Stomach smooth muscle (tissue), 2 donors: ENCODE results near the gene WSB1.

Source experiments
- H3K27ac ChIP-seq: one replicate; pipeline ENCODE4 v1.7.0; 2013; ENCODE audit warnings: mild to moderate bottlenecking, low read length, inconsistent platforms
- H3K27me3 ChIP-seq, 2 donors: one replicate each; pipeline ENCODE4 v1.7.0; 2013; ENCODE audit warnings: low read length in 2 of 2; ENCODE audit not compliant: insufficient read depth in 2 of 2, control insufficient read depth in 1 of 2
- H3K36me3 ChIP-seq, 2 donors: one replicate each; pipeline ENCODE4 v1.7.0; 2013; ENCODE audit warnings: low read length in 2 of 2; ENCODE audit not compliant: control insufficient read depth in 2 of 2, insufficient read depth in 2 of 2
- H3K4me1 ChIP-seq: one replicate; pipeline ENCODE4 v1.7.0; 2013; ENCODE audit warnings: low read length; ENCODE audit not compliant: control insufficient read depth, insufficient read depth
- H3K4me3 ChIP-seq, 2 donors: one replicate each; pipeline ENCODE4 v1.7.0; 2013; ENCODE audit warnings: low read length in 2 of 2
- H3K9ac ChIP-seq, 2 donors: one replicate each; pipeline ENCODE4 v1.7.0; 2013; ENCODE audit warnings: low read length in 2 of 2, mild to moderate bottlenecking in 1 of 2
- H3K9me3 ChIP-seq, 2 donors: one replicate each; pipeline ENCODE4 v1.7.0; 2013; ENCODE audit warnings: low read length in 2 of 2; ENCODE audit not compliant: control insufficient read depth in 2 of 2
- donor health status: healthy.
- donor health status: Pancreatic carcinoma.

WSB1 gene

GRCh38 chr17:27280527-27280926 is 13.4 kb upstream of the WSB1 start:
- no peak overlapping the region for H3K9ac ChIP-seq
- H3K4me3 ChIP-seq: no peak overlapping the region
- H3K27me3 ChIP-seq: no peaks in the 10 kb centered on the region
- H3K9me3 ChIP-seq: no peaks in the 10 kb centered on the region
- no peaks in the 10 kb centered on the region for H3K36me3 ChIP-seq
- H3K27ac ChIP-seq: no peak overlapping the region
- H3K4me1 ChIP-seq: peaks cover 3% of the 10 kb centered on the region

GRCh38 chr17:27281438-27281837 is 12.5 kb upstream of the WSB1 start:
- Histone ChIP-seq H3K9ac (no peak overlapping the region), H3K27me3 (no peaks in the 10 kb centered on the region), H3K4me3 (no peak overlapping the region), H3K4me1 (peaks cover 3% of the 10 kb centered on the region), H3K9me3 (no peaks in the 10 kb centered on the region), H3K27ac (no peak overlapping the region), H3K36me3 (no peaks in the 10 kb centered on the region)

- Histone ChIP-seq H3K27ac (no peak overlapping the region), H3K27me3 (no peaks in the 10 kb centered on the region), H3K4me1 (peaks cover 3% of the 10 kb centered on the region), H3K4me3 (no peak overlapping the region), H3K36me3 (no peaks in the 10 kb centered on the region), H3K9me3 (no peaks in the 10 kb centered on the region), H3K9ac (no peak overlapping the region)
Observed at GRCh38 chr17:27282054-27282551, 11.8 kb upstream of the WSB1 start.

- no peak overlapping the region for H3K4me3 ChIP-seq
- H3K9me3 ChIP-seq: no peaks in the 10 kb centered on the region
- no peaks in the 10 kb centered on the region for H3K27me3 ChIP-seq
- H3K27ac ChIP-seq: no peak overlapping the region
- no peaks in the 10 kb centered on the region for H3K36me3 ChIP-seq
- H3K9ac ChIP-seq: no peak overlapping the region
- peaks cover 3% of the 10 kb centered on the region for H3K4me1 ChIP-seq
Observed at GRCh38 chr17:27283060-27283459, 10.9 kb upstream of the WSB1 start.

- Histone ChIP-seq H3K4me1 (peaks cover 3% of the 10 kb centered on the region), H3K27me3 (no peaks in the 10 kb centered on the region), H3K36me3 (no peaks in the 10 kb centered on the region), H3K4me3 (no peak overlapping the region), H3K9ac (no peak overlapping the region), H3K27ac (no peak overlapping the region), H3K9me3 (no peaks in the 10 kb centered on the region)
Observed at GRCh38 chr17:27283751-27284150, 10.2 kb upstream of the WSB1 start.

GRCh38 chr17:27284811-27285415 is 9.0 kb upstream of the WSB1 start:
- Histone ChIP-seq H3K9ac (no peak overlapping the region), H3K27me3 (no peaks in the 10 kb centered on the region), H3K4me3 (no peak overlapping the region), H3K27ac (no peak overlapping the region), H3K9me3 (no peaks in the 10 kb centered on the region), H3K36me3 (no peaks in the 10 kb centered on the region), H3K4me1 (peaks cover 3% of the 10 kb centered on the region)

- Histone ChIP-seq H3K27ac (no peak overlapping the region), H3K36me3 (no peaks in the 10 kb centered on the region), H3K27me3 (no peaks in the 10 kb centered on the region), H3K4me1 (peaks cover 3% of the 10 kb centered on the region), H3K4me3 (no peak overlapping the region), H3K9me3 (no peaks in the 10 kb centered on the region), H3K9ac (no peak overlapping the region)
Observed at GRCh38 chr17:27285516-27285915, 8.4 kb upstream of the WSB1 start.

- H3K4me3 ChIP-seq: no peak overlapping the region
- no peak overlapping the region for H3K9ac ChIP-seq
- peaks cover under 1% of the 10 kb centered on the region for H3K4me1 ChIP-seq
- no peaks in the 10 kb centered on the region for H3K9me3 ChIP-seq
- H3K36me3 ChIP-seq: no peaks in the 10 kb centered on the region
- H3K27me3 ChIP-seq: no peaks in the 10 kb centered on the region
- H3K27ac ChIP-seq: no peak overlapping the region
Observed at GRCh38 chr17:27288183-27288582, 5.7 kb upstream of the WSB1 start.

- Histone ChIP-seq H3K9ac (no peak overlapping the region), H3K36me3 (no peaks in the 10 kb centered on the region), H3K9me3 (no peaks in the 10 kb centered on the region), H3K4me1 (peaks cover 5% of the 10 kb centered on the region), H3K27ac (no peak overlapping the region), H3K27me3 (no peaks in the 10 kb centered on the region), H3K4me3 (no peak overlapping the region)
Observed at GRCh38 chr17:27289856-27290255, 4.1 kb upstream of the WSB1 start.

GRCh38 chr17:27290916-27291598 is 2.9 kb upstream of the WSB1 start:
- no peak overlapping the region for H3K4me3 ChIP-seq
- no peak overlapping the region for H3K9ac ChIP-seq
- no peaks in the 10 kb centered on the region for H3K9me3 ChIP-seq
- H3K27ac ChIP-seq: no peak overlapping the region
- H3K27me3 ChIP-seq: no peaks in the 10 kb centered on the region
- H3K4me1 ChIP-seq: peaks cover 5% of the 10 kb centered on the region
- H3K36me3 ChIP-seq: no peaks in the 10 kb centered on the region

GRCh38 chr17:27293359-27293897 is 486 bp upstream of the WSB1 start:
- Histone ChIP-seq H3K9ac (peak overlapping the region; percentile 91 to 95), H3K36me3 (no peaks in the 10 kb centered on the region), H3K27ac (peak overlapping the region; percentile 100), H3K27me3 (no peaks in the 10 kb centered on the region), H3K4me3 (peak overlapping the region; percentile 6 to 98), H3K9me3 (no peaks in the 10 kb centered on the region), H3K4me1 (peaks cover 19% of the 10 kb centered on the region)
